ENCODE results near the gene AHNAK.

- TF ChIP-seq, protein P1, sequence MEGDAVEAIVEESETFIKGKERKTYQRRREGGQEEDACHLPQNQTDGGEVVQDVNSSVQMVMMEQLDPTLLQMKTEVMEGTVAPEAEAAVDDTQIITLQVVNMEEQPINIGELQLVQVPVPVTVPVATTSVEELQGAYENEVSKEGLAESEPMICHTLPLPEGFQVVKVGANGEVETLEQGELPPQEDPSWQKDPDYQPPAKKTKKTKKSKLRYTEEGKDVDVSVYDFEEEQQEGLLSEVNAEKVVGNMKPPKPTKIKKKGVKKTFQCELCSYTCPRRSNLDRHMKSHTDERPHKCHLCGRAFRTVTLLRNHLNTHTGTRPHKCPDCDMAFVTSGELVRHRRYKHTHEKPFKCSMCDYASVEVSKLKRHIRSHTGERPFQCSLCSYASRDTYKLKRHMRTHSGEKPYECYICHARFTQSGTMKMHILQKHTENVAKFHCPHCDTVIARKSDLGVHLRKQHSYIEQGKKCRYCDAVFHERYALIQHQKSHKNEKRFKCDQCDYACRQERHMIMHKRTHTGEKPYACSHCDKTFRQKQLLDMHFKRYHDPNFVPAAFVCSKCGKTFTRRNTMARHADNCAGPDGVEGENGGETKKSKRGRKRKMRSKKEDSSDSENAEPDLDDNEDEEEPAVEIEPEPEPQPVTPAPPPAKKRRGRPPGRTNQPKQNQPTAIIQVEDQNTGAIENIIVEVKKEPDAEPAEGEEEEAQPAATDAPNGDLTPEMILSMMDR (IDR thresholded peaks at IDR 0.05; ENCODE audit: low read length), result no peak
- no peak for TF ChIP-seq EZH2 (IDR thresholded peaks at IDR 0.05; ENCODE audit: borderline replicate concordance, low read length)
These were observed 141.7 kb downstream of the AHNAK start for GRCh38 chr11:62404901-62405300.
